HepG2 (cell line): ENCODE measurements around the gene CA6. TPM values are rescaled to one million over a fixed set of nuclear protein-coding genes. Genes with fewer than 3 reads are reported as not detected.

Experiments
- AGO1 ChIP-seq: fragments of 200-400 bp; formaldehyde crosslinking; IDR thresholded peaks from 2 replicates; pipeline ENCODE4 v1.6.1; 2017; ENCODE audit warnings: mild to moderate bottlenecking, low read depth, low read length, moderate library complexity; ENCODE audit not compliant: poor library complexity, severe bottlenecking
- CREB1 ChIP-seq, 2 experiments: fragments of 450-650 bp in 1 of 2; IDR thresholded peaks; 2 replicates each; pipeline ENCODE4 v1.6.1; 2016 to 2017; ENCODE audit warnings: control low read depth in 1 of 2, mild to moderate bottlenecking in 1 of 2, missing compliant biosample characterization in 1 of 2, missing genetic modification characterization in 1 of 2
- FOXO4 ChIP-seq: sonication (generic); formaldehyde crosslinking; conservative IDR thresholded peaks from 2 replicates; pipeline ENCODE4 v1.8.1; 2023; ENCODE audit warnings: missing genetic modification reagents
- RAD21 ChIP-seq: fragments of 450-650 bp; formaldehyde crosslinking; IDR thresholded peaks from 2 replicates; pipeline ENCODE4 v1.5.0; 2020; ENCODE audit warnings: mild to moderate bottlenecking
- SNAPC4 ChIP-seq: sonication (generic); formaldehyde crosslinking; IDR thresholded peaks from 2 replicates; pipeline ENCODE4 v1.4.0; 2020; ENCODE audit warnings: mild to moderate bottlenecking, missing genetic modification reagents
- STAG1 ChIP-seq: sonication (generic); formaldehyde crosslinking; IDR thresholded peaks from 2 replicates; pipeline ENCODE4 v1.4.0; 2020; ENCODE audit warnings: missing genetic modification reagents
- polyA plus RNA-seq, 8 experiments: library from polyadenylated mRNA; depleted of rRNA in 3 of 8; stranded (reverse) in 7 of 8; unstranded in 1 of 8; fragments of >200 nt; fragmentation: Illumina TruSeq in 4 of 8; extraction: Trizol in 4 of 8; gene quantifications; 2 replicates each; pipeline versions ENCODE4 v1.2.1 to v1.2.3, GENCODE V29; 2011 to 2016; ENCODE audit warnings: low read depth in 4 of 8, missing spikeins in 1 of 8, mixed read lengths in 1 of 8; ENCODE audit not compliant: insufficient read depth in 1 of 8
- total RNA-seq, 5 experiments: library from RNA; depleted of rRNA; stranded (reverse); fragments of >200 nt; fragmentation: Illumina TruSeq; extraction: Trizol; gene quantifications; 2 replicates each; pipeline ENCODE4 v1.2.3, GENCODE V29; 2016; ENCODE audit warnings: low read depth in 1 of 5

Gene CA6
- total and polyA plus RNA-seq, 2 of the 13 experiments (the other 11 are each of a cell fraction or from before 2014, with no cell fraction given): not detected

DNA sequence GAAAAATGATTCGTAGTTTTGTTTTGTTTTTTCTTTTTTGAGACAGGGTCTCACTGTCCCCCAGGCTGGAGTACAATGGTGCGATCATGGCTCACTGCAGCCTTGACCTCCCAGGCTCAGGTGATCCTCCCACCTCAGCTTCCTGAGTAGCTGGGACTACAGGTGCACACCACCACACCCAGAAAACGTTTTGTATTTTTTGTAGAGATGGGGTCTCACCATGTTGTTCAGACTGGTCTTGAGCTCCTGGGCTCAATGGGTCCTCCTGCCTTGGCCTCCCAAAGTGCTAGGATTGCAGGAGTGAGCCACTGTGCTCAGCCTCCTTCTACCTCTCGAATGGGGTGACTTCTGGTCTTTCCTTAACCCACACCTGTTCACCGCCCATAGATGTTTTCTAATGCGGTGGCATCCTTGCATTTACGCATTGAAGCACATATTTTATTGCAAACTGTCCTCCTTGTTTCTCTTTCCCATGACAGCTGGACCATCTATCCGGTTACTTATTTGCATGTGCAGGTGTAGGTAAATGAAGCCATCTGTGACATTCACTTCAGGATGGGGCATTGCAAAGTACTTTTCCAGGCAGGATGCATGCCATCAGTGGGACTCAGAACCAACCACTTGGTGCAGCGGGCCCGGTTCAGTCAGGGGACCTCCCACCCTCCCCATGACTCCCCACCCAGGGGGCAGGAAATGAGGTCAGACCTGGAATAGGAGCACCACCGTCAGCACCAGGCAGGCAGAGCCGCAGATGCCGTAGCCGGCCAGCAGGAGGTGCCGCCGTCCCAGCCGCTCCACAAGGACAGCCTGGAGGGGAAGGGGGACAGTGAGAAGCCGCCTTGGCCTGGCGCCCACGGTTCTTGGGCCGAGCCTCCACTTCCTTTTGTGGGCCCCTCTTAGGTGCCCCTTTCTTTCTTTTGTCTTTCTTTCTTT lies 64.0 kb downstream of the CA6 start (continued):
- TF ChIP-seq AGO1 (no peak), RAD21 (CRISPR knock-in tag) (peak; percentile 59), SNAPC4 (CRISPR knock-in tag) (peak; percentile 52; the same call in 1 of the 2 replicates), CREB1 (IDR thresholded peaks at IDR 0.05) (no peak), CREB1 (CRISPR knock-in tag; IDR thresholded peaks at IDR 0.05) (peak; percentile 46; the same call in 1 of the 2 replicates), STAG1 (CRISPR knock-in tag) (peak; percentile 63), FOXO4 (CRISPR knock-in tag) (0 out of 2 replicates have a peak, but pooled peaks have one; percentile 10)
